HG03108 (cell line): Measurements from ENCODE around the gene IFNL2.
"Not testable (repeated sequence)": the region's sequence is repeated elsewhere in the genome, so short reads cannot be mapped to it uniquely, and the experiment has no call there.

Source experiments
- ATAC-seq: cut with Tn5 transposase; IDR thresholded peaks from one replicate; pipeline ENCODE4 v1.9.1; 2021; ENCODE audit warnings: moderate library complexity; ENCODE audit not compliant: unreplicated experiment

IFNL2 gene

GRCh38 chr19:39252458-39252857 is 15.7 kb upstream of the IFNL2 start:
- no peak for ATAC-seq

- no peak for ATAC-seq
Measured at GRCh38 chr19:39253374-39254149, 14.6 kb upstream of the IFNL2 start.

GRCh38 chr19:39254531-39255345 is 13.5 kb upstream of the IFNL2 start:
- no peak for ATAC-seq

GRCh38 chr19:39257227-39257626 is 11.0 kb upstream of the IFNL2 start:
- no peak for ATAC-seq

GRCh38 chr19:39261704-39262103 is 6.5 kb upstream of the IFNL2 start:
- ATAC-seq = no peak

- ATAC-seq = no peak
Measured at GRCh38 chr19:39262496-39262895, 5.7 kb upstream of the IFNL2 start.

- no peak for ATAC-seq
Measured at GRCh38 chr19:39263912-39264305, 4.3 kb upstream of the IFNL2 start.

- no peak for ATAC-seq
Measured at GRCh38 chr19:39264306-39265290, 3.6 kb upstream of the IFNL2 start.

GRCh38 chr19:39265321-39265916 is 2.8 kb upstream of the IFNL2 start:
- ATAC-seq = no peak

- ATAC-seq = not testable (repeated sequence)
Measured at GRCh38 chr19:39268531-39269223, 481 bp downstream of the IFNL2 start.

- ATAC-seq = not testable (repeated sequence)
Measured at GRCh38 chr19:39269369-39269768, 1.2 kb downstream of the IFNL2 start.

GRCh38 chr19:39270036-39270871 is 2.1 kb downstream of the IFNL2 start:
- ATAC-seq = no peak

- not testable (repeated sequence) for ATAC-seq
Measured at GRCh38 chr19:39273859-39274258, 5.7 kb downstream of the IFNL2 start.

- ATAC-seq = no peak
Measured at GRCh38 chr19:39275578-39275977, 7.4 kb downstream of the IFNL2 start.

GRCh38 chr19:39276740-39277139 is 8.5 kb downstream of the IFNL2 start:
- ATAC-seq = no peak

- no peak for ATAC-seq
Measured at GRCh38 chr19:39277598-39277997, 9.4 kb downstream of the IFNL2 start.

- no peak for ATAC-seq
Measured at GRCh38 chr19:39282021-39282420, 13.8 kb downstream of the IFNL2 start.

GRCh38 chr19:39284032-39284431 is 15.8 kb downstream of the IFNL2 start:
- ATAC-seq = no peak

- ATAC-seq = no peak
Measured at GRCh38 chr19:39293394-39293793, 25.2 kb downstream of the IFNL2 start.
